Vagina (tissue), 2 donors: ENCODE data around the gene ZNF385B.

Experiments used
- POLR2A ChIP-seq, 2 donors: fragments of 450-650 bp; IDR thresholded peaks; one replicate each; pipeline ENCODE4 v1.6.1; 2017; ENCODE audit warnings: antibody characterized with exemption in 2 of 2, mild to moderate bottlenecking in 2 of 2, moderate library complexity in 2 of 2
- POLR2AphosphoS5 ChIP-seq, 2 donors: sonication (generic); formaldehyde crosslinking; IDR thresholded peaks; one replicate each; pipeline ENCODE4 v1.9.0; 2017; ENCODE audit warnings: antibody characterized with exemption in 2 of 2, mild to moderate bottlenecking in 2 of 2, low read depth in 1 of 2; ENCODE audit not compliant: insufficient read depth in 1 of 2
- TF ChIP-seq, protein P1 (sequence below), 3 experiments: fragments of 450-650 bp in 2 of 3; fragments of 200-600 bp in 1 of 3; sonication (generic) in 1 of 3; IDR thresholded peaks; one replicate each; pipeline ENCODE4 v1.5.1; 2017 to 2019; ENCODE audit warnings: antibody characterized with exemption in 3 of 3, mild to moderate bottlenecking in 2 of 3, moderate library complexity in 2 of 3

GRCh38 chr2:179444056-179444455 is 417.4 kb downstream of the ZNF385B start:
- TF ChIP-seq POLR2A (IDR thresholded peaks at IDR 0.05), result no peak
- TF ChIP-seq, protein P1, sequence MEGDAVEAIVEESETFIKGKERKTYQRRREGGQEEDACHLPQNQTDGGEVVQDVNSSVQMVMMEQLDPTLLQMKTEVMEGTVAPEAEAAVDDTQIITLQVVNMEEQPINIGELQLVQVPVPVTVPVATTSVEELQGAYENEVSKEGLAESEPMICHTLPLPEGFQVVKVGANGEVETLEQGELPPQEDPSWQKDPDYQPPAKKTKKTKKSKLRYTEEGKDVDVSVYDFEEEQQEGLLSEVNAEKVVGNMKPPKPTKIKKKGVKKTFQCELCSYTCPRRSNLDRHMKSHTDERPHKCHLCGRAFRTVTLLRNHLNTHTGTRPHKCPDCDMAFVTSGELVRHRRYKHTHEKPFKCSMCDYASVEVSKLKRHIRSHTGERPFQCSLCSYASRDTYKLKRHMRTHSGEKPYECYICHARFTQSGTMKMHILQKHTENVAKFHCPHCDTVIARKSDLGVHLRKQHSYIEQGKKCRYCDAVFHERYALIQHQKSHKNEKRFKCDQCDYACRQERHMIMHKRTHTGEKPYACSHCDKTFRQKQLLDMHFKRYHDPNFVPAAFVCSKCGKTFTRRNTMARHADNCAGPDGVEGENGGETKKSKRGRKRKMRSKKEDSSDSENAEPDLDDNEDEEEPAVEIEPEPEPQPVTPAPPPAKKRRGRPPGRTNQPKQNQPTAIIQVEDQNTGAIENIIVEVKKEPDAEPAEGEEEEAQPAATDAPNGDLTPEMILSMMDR (IDR thresholded peaks at IDR 0.05), result no peak
- TF ChIP-seq POLR2AphosphoS5 (IDR thresholded peaks at IDR 0.05; ENCODE audit: insufficient read depth in 1 of 2, low read depth in 1 of 2), result no peak
